ENCODE data around the gene CD63.

CD63 gene

DNA sequence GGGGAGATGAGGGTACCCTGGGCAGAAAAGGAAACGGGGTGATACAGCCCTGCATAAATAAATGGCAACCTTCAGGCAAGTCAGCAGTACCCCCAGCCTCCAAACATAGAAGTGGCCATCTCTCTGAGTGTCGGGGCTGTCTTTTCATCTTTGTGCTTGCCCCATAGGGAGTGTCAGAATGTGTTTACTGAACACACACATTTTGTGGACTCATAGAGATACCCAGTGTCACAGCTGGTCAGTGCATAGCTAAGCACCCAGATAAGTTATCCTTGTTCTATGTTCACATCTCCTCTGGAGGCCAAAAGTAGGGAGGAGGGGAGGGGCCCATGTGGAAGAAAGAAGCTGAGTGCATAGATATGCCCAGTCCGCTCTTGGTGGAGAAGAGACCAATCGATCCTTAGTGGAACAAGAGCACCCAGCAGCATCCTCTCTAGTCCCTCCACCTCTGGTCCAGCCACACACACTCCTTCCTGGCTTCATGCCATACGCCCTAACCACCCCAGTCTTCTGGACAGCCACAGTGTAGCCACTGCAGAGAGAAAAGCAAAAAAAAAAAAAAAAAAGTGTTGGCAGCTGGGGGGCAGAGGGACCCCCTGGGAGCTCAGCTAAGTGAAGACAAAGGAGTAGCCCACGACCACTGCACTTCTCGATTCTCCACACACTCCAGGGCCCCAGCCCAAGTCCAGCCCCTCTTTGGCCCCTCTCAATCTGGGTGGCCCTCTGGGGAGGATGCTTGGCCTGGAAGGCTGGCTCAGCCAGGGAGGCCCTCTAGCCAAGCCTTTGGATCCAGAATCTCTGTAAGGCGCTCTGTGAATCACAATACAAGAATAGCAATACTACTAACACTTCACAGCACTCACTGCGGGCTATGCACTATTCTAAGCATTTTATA, 23.7 kb downstream of the CD63 start:
- DNase-seq (ENCODE audit: low read depth), result no peak

DNA sequence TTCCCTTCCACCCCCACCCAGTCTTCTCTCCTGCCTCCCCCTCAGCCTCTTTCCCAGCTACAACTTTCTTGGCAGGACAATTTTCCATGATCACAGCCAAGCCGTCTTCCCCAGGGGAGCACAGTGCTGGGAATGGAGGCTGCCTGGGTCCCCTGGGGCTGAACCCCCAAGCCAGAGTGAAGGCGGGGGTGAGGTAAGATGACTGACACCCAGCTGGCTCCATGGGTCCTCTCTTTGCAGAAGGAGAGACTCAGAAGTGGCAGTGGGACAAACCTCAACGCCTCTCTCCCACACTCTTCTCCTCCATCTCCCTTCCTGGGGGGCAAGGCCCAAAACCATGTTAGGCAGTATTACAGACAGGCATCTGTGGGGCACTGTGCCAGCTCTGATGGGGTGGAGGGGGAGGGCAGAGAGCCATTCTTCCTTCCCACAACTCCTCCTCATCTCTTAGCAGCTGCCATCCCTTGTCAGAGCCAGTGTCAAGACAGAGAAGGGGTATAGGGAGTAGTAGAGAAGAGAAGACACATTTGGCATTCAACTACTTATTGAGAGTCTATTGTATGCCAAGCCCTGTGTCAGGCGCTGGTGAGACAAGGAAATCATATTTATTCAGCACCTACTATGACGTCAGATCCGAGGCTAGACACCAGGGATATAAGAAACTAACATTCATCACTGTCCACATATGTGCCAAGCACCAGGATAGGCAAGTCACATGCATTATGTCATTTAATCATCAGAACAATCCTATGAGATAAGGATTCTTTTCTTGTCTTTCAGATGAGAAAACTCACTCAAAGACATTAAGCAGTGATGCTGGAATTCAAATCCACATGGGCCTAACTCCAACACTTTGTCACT, 24.7 kb downstream of the CD63 start:
- no peak for DNase-seq (ENCODE audit: low read depth)

DNA sequence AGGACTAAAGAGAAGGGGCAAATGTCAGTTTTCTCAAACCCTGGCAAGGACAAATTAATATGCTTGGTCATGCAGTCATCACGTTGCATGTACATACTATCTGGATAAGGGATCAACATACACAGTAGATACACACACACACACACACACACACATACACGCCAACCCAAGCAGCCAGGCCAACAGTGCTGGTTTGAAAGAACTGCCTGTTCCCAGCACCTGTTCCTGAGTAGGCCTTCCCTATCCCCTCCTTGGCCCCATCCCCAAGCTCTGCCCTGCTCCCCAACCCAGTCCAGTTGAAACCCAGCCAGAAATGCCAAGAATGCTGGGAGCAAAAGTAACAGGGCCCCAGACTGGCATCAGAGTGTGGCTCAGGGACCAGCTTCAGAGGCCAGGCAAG, 25.5 kb downstream of the CD63 start:
- no peak for DNase-seq (ENCODE audit: low read depth)

DNA sequence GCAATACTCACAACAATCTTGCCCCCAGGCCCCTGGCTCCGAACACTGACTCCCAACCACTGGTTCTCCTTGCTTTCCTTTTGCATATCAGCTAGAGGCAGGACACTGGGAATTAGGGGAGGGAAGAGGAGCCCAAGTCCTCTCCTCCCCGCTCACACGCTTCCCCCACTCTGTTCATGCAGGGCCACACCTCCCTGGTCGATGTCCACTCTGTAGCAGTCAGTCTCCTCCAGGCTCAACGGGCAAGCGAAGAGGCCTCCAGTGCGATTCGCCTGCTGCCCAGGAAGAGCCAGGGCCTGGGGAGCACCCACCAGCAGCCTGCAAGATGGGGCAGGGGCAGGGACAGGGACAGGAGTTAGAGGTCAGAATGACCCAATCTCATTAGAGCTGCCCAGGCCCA, 25.9 kb downstream of the CD63 start:
- no peak for DNase-seq (ENCODE audit: low read depth)

DNA sequence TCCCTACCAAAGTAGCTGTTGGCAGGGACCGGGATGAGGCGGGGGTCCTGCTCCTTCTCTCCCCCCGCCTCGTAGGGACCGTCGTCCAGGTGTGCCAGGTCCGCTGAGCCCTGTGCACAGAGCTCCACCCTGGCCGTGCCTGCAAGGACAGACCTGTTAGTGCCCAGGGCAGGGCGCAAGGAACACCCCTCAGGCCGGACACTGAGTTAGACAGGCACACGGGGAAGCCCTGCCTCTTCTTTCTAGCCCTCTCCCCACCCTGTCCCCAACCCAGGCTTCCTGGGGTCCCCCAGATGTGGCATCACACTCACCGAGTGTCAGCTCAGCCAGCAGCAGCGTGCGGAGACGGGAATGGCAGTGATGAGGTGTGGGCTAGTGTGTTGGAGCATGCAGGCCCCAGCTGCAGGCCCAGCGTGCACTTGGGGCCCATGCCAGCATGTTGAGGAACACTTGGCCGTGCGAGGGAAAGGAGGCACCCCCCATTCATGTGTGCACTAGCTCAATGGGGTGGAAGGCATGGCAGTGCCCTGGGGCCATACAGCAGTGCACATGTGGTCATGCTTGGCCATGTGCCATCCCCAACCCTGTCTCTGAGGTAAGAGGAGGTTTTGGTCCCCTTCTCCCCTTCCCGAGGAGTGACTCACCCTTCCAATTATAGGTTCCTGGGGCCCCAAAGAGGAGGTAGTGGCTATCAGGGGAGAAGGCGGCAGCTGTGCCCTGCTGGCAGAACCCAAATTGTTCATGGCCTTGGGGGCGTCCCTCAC, 28.4 kb downstream of the CD63 start:
- no peak for DNase-seq (ENCODE audit: low read depth)

DNA sequence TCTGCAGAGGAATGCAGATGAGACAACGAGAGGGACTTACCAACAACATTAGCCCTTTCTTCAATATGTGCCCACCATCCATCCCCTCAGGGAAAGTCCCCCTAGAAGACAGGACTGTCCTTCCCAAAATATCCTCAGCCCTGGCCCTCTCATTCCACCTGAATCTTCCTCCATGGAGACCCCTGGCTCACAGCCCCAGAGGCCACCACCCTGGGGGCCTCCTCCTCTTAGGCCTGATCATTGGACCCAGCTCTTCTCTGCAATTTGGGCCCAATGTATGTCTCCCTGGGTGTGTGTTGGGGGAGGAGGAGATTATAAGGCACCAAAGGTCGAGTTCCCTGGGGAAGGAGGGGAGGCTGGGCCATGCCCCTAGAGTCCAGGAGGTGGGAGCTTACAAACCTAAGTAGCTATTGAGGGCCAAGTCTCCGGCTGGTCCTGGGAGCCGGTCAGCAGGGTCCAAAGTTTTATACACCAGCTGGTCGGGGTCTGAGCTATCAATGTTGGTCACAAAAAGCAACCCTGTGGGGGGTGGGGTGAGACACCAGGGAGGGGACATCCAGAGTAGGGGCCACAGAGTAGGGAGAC, 29.2 kb downstream of the CD63 start:
- DNase-seq (ENCODE audit: low read depth), result no peak

DNA sequence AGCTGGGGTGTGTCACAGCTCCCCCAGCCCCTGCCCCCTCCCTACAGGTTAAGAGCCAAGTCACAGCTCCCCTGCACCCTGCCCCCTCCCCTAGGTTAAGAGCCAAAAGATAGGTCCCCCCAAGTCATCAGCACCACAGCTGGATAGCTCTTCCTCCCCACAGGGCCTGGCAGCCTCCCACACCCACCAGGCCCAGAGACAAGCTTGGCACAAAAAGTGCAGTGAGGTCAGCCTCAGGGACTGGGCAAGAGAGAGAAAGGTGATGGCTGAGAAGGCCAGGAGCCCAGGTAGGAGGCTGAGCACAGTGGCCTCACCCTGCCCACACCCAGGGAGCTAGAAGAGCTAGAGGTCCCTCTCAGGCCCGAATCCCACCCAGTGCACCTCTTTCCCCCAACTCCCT, 29.8 kb downstream of the CD63 start:
- no peak for DNase-seq (ENCODE audit: low read depth)

DNA sequence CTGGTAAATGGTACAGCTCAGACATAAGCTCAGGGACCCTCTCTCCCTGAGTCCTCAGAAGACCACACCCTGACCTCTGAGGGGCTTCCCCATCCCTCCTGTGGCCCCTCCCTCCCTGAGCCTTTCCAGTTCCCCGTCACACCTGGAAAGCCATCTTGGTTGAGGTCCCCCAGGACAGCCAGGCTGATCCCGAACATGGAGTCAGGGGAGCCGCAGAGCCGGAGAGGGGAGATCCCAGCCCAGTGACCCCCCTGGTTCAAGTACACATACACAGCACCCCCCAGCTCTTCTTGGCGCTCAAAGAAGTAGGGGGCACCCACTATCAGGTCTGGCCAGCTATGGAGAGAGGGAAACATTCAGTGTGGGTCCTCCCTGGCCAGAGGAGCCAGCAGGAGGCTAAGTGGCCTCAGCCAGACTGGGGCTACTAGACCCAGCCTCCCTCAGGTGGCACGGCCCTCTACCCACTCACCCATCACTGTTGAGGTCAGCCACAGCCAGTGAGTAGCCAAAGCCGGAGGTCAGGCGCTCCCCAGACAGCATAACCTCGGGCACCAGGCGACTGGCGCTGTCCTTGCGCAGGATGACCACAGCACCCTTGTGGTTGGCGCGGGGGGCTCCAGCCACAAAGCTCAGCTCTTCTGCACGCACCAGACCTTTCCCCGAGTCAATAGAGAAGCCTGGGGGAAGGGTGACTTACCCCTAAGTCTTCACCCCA, 30.4 kb downstream of the CD63 start:
- no peak for DNase-seq (ENCODE audit: low read depth)

DNA sequence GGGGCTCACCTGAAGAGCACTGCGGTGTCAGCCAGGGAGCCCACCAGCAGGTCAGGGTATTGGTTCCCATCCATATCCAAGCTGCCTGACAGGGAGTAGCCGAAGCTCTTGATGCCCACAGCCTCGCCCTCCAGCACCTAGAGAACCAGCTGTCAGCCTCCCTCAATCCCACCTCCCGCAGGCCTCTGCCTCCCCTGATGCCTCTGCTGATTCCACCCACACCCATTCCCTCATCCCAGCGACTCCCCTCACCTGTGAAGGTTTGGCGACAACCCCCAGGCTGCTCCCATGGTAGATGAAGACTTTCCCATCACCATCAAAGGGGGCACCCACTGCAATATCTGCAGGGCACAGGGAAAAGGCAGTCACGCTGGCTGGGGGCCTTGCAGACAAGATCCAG, 31.1 kb downstream of the CD63 start:
- no peak for DNase-seq (ENCODE audit: low read depth)

DNA sequence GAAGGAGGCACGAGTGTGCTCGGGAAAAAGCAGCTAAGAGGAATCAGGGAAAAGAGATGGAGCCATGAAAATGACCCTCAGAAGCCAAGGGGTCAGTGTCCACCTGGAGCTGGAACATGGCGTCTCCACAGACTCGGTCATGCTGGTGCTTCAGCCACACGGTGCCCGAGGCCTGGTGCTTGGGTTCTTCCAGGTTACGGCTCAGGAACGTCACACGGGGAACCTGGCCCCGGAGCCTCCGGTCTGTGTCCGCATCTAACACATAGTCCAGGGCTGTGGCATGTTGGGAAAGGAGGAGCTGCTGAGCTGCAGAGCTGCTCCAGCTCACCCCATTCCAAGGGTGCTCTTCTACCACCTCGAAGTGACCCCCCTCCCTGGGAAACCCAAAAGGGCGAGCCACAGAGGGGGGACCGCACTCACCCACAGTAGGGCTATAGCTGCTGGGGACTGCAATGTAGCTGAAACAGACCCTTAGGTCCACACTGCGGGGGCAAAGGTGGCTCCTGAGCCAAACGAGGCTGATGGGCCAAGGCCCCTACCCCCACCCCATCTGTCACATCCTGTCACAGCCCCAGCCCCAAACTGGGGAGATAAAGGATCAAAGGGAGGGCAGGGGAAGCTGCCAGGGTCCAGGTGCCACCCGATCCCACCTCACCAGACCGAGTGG, 31.9 kb downstream of the CD63 start:
- DNase-seq (ENCODE audit: low read depth), result no peak

DNA sequence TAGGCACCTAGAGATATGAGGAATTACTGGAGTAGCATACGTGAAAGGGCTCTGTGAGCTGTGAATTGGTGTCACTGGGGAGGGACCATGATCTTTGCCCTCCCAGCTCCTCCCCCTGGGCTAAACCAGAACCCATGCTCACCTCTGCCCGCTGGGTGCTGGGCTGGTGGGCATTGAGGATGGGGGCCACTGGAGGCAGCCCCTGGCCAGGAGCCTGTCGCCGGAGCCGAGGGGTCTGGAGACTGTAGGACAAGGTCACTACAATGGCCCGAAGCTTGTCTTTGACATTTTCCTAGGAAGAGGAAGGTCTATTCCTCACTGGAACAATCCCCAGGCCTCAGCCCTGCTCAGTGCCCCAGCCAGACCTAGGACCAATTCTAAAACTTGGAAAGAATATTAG, 32.7 kb downstream of the CD63 start:
- DNase-seq (ENCODE audit: low read depth), result no peak

DNA sequence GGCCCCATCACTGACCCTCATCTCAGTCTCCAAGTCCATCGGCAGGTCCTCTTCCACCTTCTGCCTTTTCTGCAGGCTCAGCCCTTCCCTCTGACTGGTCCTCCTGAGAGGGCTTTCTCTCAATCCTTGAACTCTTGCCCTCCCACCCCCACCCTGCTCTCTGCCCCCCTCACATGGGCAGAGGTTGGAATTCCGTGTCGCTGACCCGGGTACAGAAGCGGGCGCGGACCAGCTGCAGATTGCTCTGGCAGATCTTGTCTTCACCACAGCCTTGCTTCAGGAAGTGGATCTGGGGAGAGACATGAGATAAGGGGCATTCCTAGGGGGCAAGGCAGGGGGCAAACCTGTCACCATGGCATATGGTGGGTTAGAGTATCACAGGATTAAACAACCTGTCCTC, 33.5 kb downstream of the CD63 start:
- DNase-seq (ENCODE audit: low read depth), result peak; percentile 40

DNA sequence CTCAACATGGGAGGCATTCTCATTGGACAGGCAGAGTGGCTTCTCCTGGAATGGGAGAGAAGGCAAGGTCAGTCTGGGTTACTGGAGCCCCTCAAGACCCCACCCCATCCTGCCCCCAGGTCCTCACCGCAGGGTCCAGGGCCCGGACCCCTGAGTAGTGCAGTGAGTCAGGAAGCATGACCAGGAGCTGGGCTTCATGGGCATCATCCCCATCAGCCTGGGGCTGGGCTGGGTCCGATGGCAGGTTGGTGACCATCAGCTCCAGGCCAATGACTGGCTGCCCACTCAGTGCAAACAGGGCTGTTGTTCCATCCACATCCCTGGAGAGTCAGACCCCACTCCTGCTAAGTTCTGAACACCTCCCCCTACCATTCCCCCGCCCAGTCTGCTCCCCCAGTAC, 34.2 kb downstream of the CD63 start:
- no peak for DNase-seq (ENCODE audit: low read depth)

DNA sequence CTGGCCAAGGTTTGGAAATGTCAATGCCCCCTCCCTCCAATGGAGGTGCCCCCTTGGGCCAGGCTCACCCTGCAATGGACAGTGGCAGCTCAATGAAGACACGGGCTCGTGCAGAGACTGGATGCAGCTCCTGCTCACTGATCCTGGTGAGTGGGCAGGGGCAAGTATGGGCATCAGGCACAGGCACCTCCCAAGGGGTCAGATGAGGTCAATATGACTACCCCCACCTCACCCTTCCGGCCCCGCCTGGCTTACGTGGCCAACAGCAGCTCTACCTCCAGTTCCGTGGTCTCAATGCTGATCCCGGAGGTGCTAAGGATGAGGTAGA, 34.7 kb downstream of the CD63 start:
- DNase-seq (ENCODE audit: low read depth), result no peak

DNA sequence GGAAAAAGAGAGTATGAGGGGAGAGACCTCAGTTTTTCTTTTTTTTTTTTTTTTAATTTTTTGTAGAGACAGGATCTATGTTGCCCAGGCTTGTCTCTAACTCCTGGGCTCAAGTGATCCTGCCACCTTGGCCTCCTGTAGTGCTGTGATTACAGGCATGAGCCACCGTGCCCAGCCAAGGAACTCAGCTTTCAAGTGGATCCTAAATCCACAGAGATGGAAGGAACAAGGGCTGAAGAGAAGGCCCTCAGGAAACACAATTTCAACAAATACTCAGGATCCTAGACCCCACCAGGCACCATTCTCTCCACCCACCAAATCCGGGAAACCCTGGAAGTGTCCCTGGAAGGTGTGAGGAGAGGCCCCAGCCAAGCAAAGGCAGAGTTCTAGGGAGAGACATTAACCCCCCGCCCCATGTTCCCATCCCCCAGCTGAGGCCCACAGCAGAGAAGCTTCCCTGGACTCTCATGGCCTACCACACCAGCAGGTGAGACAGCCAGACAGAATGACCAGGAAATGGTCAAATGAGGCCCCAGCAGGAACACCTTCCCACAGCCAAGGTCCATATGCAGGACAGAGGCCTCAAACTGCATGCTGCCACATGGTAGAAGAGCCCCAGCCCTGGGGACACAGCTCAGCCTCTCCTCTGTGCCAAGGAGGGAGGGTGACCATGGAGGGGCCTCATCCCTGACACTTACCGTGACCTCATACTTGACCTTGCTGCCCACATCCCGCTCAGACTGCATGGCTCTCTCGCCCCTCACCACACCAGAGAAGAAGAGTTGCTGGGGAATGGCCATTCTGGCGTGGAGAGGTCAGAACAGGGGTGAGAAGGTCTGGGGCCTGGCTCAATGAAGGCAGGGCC, 35.3 kb downstream of the CD63 start:
- DNase-seq (ENCODE audit: low read depth), result no peak

DNA sequence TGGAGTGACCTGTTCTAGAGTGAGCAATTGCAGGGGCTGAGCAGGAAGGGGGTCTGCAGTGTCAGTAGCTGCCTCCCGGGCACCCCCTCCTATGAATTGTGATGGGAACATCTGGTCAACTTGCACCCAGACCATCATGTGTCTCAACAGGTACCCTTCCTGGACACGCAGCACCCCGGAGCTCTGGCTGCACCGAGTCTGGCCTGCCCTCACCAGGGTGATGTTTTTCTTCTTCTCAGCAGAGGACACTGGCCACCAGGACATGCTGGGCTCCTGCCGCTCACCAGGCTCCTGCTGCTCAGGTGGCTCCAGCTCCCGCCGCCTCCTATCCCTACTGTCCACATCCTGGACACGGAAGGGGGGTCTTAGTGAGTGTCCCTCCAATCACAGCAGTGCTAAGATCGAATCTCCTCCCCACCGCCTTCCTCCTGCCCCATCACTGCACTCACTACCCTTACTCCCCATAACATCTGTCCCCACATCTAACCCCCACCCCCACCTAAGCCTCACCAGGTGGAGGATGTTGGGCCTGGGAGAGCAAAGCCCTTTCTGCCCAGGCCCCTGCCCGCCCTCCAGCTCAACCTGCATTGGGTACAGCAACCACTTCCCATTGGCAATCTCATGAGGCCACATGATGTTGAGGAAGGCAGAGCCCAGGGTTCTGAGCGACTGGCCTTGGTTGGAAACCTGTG, 36.0 kb downstream of the CD63 start:
- DNase-seq (ENCODE audit: low read depth), result no peak

DNA sequence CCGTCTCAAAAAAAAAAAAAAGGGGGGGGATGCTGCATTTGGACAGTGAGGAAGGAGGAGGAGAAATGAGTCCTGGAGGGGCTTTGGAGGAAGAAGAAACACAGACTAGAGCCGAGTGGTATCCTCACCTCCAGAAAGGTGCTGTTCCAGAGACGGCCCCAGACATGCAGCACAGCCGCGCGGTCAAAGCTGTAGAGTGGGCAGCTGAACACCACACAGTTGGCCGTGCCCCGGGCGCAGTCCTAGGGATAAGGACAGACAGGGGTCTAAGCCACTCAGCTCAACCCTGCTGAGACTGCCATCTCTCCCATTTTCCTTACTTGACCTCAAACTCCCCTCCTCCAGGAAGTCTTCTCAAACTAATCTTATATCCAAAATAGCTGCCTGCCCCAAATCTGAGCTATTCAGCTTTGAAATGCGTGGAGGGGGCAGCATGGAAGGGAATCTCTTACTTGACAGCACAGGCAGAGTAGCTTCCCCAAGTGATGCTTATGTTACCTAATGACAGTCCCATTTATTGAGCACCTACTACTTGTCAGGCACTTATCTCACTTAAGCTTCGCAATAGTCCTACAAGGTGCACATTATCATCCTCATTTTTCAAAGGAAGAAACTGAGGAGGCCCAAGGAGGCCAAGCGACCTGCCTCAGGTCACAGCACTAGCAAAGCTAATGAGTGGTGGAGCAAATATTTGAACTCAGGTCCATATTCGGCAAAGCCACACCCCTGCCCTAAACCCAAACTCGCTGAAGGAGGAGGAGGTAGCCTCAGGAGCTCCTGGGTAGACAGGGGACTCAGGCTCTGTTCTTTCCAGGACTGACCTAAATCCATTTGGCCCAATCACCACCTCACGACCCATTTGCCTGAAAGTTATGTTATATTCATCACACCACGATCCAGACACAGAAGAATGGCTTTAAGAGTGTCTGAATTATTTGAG, 39.8 kb downstream of the CD63 start:
- DNase-seq (ENCODE audit: low read depth), result no peak

DNA sequence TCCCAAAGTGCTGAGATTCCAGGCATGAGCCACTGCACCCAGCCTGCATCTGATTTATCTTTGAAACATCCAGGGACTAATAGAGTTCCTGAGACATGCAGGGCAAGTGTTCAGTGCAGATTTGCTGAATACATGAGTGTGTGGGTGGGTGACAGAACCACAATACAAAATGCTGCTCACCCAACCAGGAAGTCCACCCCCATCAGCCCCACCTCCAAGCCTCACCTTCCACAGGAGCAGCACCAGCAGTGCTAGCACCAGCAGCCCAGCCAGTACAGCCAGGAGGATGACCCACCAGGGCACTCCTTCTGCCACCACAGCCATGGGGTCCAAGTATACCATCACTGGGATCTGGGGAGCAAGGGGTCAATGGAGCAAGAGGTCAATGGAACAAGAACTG, 41.1 kb downstream of the CD63 start:
- DNase-seq (ENCODE audit: low read depth), result no peak
